ENCODE data around the gene PM20D1.

The PM20D1 gene

GRCh38 chr1:205805082-205805711 lies 44.7 kb downstream of the PM20D1 start:
- DNase-seq (ENCODE audit: low spot score) = no peak
- TF ChIP-seq CTCF (IDR thresholded peaks at IDR 0.05; ENCODE audit: extremely low read depth, missing control alignments) = no peak

- TF ChIP-seq CTCF (IDR thresholded peaks at IDR 0.05; ENCODE audit: extremely low read depth, missing control alignments) = no peak
- DNase-seq (ENCODE audit: low spot score) = no peak
Observed at GRCh38 chr1:205804605-205805004, 45.3 kb downstream of the PM20D1 start.

GRCh38 chr1:205803986-205804385 lies 45.9 kb downstream of the PM20D1 start:
- TF ChIP-seq CTCF (IDR thresholded peaks at IDR 0.05; ENCODE audit: extremely low read depth, missing control alignments) = no peak
- DNase-seq (ENCODE audit: low spot score) = no peak

- DNase-seq (ENCODE audit: low spot score) = no peak
Observed at GRCh38 chr1:205802060-205802459, 47.9 kb downstream of the PM20D1 start.

GRCh38 chr1:205800981-205801703 lies 48.8 kb downstream of the PM20D1 start:
- DNase-seq (ENCODE audit: low spot score) = no peak
- TF ChIP-seq CTCF (IDR thresholded peaks at IDR 0.05; ENCODE audit: extremely low read depth, missing control alignments) = no peak

More at GRCh38 chr1:205802060-205802459, 47.9 kb downstream of the PM20D1 start:
- no peak for TF ChIP-seq CTCF (IDR thresholded peaks at IDR 0.05; ENCODE audit: extremely low read depth, missing control alignments)

GRCh38 chr1:205800427-205800826 lies 49.5 kb downstream of the PM20D1 start:
- no peak for TF ChIP-seq CTCF (IDR thresholded peaks at IDR 0.05; ENCODE audit: extremely low read depth, missing control alignments)
- DNase-seq (ENCODE audit: low spot score) = no peak

GRCh38 chr1:205798577-205798976 lies 51.4 kb downstream of the PM20D1 start:
- no peak for DNase-seq (ENCODE audit: low spot score)
- TF ChIP-seq CTCF (IDR thresholded peaks at IDR 0.05; ENCODE audit: extremely low read depth, missing control alignments) = no peak

Measured in GM20000 (cell line).